HG03457 (cell line): ENCODE data around the gene DLL4.
"Not testable (repeated sequence)": the region's sequence is repeated elsewhere in the genome, so short reads cannot be mapped to it uniquely, and the experiment has no call there.

Experiments used
- ATAC-seq: cut with Tn5 transposase; IDR thresholded peaks from one replicate; pipeline ENCODE4 v1.9.1; 2021; ENCODE audit warnings: moderate number of reproducible peaks; ENCODE audit not compliant: unreplicated experiment

Gene DLL4

DNA sequence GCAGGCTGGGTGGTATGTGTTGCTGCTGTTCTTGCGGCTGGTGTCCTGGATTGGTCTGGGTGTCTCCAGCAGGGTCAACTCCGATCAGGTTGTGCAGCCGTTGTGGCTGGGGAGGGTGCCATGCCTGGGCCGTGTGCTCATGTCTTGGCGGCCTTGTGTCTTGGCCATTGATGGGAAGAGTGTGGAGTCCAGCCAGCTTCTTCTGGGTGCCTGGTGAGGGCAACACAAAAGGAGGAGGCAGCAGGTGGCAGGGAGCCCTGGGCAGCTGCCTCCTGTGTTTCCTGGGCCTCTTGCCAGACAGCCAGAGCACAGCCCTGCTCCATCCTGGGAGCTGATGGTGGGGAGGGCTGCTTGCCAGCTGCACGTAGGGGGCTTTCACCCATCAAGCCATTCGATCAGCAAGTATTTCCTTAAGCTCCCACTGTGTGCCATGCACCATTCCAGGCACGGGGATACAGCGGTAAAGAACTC is 28.5 kb downstream of the DLL4 start:
- no peak for ATAC-seq

DNA sequence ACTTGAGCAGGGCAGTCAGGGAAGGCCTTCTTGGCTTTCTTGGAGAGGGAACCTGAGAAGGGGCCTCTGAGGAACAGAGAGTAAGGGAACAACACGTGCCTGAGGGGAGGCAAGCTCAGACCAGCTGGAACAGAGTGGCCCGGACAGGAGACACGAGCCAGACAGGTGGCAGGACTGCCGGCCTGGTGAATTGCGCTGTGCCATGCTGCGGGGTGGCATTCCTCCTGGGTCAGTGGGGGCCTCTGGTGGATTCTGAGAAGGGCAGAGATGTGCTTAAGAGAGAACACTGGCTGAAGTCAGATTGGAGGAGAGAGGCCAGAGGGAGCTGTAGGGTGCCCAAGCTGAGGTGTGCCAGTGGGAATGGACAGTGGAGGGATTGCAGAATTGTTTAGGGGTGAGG is 29.0 kb downstream of the DLL4 start:
- ATAC-seq: no peak

DNA sequence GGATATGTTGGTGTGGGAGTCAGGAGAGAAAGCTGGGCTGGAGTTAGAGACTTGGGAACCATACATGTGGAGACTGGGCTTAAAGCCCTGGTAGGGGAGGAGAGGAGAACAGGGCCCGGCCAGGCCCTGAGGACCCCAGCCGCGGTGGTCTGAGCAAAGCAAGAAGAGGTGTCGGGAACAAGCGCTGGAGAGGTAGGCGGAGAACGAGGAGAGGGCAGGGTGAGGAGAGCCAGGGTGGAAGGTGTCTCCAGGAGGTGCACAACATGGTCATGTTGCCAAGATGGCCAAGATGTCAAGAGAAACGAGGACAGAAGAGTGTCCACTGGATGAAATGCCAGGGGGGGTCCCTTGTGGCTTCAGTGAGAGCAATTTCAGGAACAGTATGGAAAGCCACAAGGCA is 29.6 kb downstream of the DLL4 start:
- no peak for ATAC-seq

DNA sequence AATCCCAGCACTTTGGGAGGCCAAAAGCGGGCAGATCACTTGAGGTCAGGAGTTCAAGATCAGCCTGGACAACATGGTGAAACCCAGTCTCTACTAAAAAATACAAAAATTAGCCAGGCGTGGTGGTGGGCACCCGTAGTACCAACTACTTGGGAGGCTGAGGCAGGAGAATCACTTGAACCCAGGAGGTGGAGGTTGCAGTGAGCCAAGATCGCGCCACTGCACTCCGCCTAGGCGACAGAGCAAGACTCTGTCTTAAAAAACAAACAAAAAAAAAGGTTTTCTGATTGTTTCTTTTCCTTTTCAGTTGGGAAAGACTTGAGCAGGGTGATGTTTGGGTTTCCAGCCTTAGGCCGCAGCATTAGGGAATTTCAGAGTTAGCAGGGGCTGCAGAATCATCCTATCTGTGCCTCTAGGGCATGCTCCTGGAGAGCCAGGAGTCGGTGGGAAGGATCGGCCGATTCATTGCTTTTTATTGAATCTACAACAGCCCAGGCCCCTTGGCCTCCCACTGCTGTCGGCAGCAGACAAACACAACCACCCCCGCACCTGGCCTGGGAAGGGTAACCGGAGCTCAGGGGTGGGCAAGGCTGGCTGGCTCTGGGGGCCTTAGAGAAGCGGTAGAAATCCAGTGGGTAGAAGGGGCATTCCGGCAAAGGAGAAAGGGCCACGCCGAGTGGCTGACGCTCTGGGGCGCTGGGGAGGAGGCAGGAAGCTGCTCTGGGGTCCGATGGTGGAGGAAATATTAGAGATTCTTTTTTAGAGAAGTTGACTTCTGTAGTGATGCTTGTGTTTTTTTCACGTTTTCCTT is 30.4 kb downstream of the DLL4 start:
- no peak for ATAC-seq

DNA sequence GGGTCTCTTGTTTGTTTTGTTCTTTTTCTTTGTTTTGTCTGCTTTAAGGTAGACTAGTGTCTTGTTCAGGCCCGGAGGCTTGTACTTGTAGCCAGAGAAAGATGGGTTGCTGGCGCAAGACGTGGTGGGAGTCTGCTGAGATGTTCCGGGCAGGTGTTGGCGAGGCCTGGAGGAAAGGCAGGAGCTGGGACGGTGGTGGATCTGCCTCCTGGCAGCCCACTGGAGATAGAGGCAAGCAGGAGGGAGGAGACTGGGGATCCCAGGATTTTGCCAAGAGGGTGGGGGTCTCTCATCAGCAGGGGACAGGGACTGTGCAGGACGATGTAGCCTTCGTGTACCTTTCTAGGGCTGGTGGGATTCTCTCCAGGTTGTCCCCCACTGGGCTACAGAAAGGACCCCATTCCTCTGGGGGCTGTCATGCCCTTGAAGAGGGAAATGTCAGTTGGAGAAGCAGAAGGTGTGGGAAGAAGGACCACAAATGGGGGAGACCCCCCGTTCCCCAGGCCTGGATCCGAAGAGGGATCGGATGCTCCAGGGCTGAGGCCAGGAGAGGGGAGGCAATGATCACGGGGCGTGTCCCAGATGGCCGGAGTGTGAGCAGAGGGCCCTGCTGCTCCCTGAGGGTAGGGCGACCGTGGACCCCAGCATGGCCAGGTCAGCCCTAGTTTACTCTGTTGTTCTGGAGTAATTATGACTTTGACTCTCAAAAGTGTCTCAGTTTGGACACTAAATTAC is 31.2 kb downstream of the DLL4 start:
- no peak for ATAC-seq

DNA sequence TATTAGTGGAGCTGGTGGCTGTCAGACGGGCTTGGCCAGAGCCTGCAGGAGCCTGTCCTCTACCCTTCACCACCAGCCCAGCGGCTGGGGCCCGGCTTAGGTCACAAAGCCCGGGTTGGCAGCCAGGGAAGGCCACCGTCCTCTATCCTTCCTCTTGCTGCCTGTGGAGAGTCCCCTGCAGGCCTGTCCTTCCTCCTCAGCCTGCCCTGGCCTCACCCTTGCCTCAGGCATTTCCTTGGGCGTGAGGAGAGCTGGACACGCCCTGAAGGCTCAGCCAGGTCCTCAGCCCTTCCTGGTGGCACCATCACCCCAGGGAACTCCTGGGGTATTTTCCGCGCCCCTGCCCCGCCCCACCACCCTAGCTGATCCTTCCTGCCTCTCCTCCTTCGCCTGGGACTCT is 31.8 kb downstream of the DLL4 start:
- ATAC-seq: no peak

DNA sequence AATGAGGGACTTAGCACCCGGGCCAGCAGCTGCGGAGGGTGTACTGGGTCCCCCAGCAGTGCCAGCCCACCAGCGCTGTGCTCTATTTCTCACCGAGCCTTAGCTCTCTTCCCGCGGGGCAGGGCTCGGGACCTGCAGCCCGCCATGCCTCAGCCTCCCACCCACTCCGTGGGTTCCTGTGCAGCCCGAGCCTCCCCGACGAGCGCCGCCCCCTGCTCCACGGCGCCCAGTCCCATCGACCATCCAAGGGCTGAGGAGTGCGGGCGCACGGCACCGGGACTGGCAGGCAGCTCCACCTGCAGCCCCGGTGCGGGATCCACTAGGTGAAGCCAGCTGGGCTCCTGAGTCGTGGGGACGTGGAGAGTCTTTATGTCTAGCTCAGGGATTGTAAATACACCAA is 32.6 kb downstream of the DLL4 start:
- not testable (repeated sequence) for ATAC-seq

DNA sequence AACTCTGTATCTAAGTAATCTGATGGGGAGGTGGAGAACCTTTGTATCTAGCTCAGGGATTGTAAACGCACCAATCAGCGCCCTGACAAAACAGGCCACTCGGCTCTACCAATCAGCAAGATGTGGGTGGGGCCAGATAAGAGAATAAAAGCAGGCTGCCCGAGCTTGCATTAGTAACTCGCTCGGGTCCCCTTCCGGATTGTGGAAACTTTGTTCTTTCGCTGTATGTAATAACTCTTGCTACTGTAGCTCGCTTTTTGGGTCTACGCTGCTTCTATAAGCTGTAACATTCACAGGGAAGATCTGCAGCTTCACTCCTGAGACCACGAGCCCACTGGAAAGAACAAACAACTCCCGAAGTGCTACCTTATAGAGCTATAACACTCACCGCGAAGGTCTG is 33.2 kb downstream of the DLL4 start:
- ATAC-seq: not testable (repeated sequence)

DNA sequence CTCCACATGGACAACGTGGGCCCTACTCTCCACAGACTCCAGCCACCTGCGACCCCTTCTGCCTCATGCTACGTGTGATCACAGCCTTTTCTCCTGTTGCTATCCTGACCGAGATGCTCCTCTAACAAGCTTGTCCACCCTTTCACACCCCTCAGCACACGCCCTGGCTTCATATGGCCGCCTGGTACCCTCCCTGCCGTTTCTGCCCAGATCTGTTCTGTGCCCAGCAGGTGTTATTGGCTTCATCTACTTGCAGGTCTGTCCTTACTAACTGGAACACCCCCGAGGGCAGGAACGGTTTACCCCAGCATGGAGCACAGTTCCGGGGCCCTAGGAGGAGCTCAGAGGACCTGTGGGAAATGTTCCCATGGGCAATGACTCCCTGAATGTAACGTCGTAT is 34.1 kb downstream of the DLL4 start:
- ATAC-seq: no peak

DNA sequence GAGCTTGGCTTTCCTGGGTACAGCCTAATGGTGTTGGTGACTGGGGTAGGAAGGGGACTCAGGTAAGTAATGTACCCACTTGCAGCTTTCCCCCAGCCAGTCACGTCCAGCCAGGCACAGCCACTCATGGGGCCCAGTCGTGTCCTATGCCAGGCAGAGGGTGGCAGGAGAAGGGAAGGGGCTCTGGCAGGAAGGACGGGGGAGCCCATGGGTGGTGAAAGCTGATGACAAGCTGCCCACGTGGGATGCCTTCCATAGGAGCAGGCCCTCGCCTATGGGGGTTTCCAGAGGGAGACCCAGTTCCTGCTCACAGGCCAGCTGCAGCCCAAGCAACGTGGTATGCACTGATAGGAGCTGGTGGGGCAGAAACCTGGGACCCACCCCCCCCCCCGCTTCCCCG is 34.9 kb downstream of the DLL4 start:
- no peak for ATAC-seq

DNA sequence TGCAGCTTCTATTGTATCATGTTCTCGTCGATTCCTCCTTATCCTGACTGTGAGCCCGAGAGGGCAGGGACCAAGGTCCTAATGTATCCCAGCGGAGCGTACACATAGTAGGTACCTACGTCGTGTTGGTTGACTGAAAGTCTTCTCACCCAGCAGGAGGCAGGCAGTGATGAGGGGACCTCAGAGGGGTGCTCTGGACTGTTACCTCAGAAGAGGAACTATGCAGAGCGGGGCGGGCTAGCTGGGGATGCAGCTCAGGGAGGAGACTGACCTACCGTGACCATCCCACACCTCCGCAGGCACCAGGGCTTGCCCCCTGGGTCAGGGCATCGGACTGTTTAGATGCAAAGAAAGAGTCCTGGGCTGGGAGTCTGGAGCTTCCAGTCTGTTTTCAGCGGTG is 35.5 kb downstream of the DLL4 start:
- ATAC-seq: no peak

DNA sequence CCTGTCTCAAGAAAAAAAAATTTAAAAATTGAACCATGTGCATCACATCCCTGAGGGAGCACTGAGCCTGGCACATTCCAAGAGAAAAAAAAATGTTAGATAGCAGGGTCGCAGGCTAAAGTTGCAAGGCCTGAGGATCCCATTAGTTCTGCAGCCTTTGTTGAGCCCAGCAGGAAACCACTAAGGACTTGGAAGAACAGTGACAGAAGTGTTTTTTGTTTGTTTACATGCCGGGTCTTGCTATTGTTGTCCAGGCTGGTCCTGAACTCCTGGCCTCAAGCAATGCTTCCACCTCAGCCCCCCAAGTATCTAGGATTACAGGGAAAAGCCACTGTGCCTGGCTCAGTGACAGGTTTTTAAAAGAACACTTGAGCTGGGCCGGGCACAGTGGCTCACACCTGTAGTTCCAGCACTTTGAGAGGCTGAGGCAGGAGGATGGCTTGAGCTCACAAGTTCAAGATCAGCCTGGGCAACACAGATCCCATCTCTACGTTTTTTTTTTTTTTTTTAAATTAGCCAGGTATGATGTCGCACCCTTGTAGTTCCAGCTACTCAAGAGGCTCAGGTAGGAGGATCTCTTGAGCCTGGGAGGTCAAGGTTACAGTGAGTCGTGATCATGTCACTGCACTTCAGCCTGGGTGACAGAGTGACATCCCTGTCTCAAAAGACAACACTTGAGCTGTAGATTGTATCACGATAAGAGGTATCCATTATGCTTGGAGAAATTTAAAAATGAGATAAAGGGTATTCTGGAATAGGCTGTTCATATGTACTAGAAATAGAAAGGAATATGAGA is 39.3 kb downstream of the DLL4 start:
- ATAC-seq: no peak

DNA sequence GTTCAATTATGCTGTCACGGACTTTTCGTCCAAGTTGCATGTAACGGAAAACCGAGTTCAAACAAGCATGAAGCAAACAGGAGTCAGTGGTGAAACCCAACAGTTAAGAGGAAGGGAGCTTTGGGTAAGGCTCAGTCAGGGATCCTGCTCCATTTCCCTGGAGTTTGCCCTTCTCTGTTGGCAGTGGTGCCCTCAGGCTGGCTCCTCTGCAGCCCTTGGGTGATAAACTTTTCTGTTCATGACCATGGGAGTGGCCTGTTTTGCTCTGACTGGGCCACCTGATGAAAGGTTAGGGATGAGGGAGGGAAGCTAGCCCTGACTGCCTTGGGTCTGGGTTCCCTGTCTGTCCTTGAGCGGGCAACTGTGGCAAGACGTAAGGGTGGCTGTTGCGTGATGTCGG is 40.2 kb downstream of the DLL4 start:
- no peak for ATAC-seq

DNA sequence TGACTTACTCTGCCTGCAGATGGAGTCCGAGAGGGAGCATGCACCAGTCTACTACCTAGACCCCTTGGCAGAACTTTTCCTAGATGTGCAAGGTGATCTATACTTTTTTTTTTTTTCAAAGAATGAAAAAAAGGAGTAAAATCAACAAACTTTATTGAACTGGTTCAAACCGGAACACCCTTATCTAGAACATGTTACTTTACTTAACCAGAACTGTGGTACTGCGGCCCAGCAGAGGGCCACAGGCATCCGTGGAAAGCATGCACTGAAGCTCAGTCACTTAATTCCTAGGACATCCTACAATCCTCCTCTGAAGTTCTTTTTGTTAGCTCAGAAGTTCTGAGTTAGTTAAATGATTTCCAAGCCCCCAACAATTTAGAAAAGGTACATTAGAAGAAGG is 45.7 kb downstream of the DLL4 start:
- ATAC-seq: no peak

DNA sequence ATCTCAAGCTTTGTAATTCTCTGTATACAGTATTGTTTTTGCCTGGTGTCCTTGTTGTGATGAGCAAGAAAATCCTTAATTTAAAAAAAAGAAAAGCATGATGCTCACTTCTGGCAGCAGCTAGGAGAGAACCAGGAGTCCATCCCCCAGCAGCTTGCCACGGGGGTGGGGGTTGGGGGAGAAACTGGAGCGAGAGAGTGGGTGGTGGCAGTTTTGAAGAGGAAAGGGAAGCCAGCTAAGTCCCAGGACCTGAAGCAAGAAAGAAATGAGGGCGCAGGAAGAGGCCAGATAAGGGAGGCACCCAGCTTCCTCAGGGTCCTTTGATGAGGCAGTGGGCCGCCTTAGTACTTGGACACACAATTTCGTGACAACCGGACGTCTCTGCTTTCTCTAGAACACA is 47.7 kb downstream of the DLL4 start:
- no peak for ATAC-seq

DNA sequence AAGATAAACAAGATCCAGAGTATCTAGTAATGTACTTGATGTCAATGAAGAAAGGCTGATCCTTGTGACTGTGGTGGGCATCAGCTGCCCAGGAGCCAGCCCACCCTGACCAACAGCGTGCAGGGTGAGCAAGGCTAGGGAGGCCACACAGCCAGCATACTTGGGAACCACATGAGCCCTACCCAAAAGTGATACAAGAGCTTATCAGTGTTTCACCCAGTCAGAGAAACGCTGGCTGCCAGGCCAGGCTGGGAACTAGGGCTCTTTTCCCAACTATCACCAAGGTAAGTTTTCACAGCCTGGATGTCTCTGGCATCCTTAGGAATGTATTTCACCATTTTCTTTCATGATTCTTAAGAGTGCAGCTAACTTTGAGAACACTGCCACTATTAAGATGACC is 49.0 kb downstream of the DLL4 start:
- ATAC-seq: no peak

DNA sequence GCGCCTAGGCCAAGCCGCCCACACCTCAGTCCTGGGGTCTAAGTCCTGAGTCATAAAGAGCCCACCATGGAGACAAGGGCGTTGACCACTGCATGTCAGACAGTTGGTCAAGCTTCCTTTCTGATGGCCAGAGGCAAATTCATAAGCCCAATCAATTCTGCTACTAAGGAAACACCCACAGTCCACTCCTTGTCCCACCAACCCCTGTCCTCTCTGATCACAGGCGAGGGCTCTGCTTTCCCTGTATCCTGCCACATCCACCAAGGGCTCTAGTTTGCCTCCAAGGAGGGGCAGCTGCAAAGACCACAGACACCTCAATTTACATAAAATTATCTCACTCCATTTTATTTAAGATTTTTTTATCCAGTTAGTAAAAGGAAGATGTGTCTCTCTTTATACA is 49.4 kb downstream of the DLL4 start:
- no peak for ATAC-seq

DNA sequence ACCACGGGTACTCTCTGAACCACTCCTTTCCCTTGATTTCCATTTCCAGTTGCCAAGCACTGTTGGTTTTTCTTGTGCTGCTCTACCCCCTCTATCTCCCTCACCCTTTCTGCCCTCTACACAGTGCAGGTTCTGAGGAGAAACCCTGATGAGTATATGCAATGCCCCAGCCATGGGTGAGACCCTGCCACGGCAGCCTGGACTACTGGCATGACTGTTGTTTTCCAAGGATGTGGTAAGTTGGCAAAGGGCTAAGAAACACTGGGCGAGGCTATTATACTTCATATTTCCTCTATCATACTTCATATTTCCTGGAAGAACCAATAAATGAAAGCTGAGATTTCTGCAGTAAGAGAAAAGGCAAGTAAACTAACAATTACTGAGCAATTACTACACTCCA is 52.0 kb downstream of the DLL4 start:
- ATAC-seq: no peak

DNA sequence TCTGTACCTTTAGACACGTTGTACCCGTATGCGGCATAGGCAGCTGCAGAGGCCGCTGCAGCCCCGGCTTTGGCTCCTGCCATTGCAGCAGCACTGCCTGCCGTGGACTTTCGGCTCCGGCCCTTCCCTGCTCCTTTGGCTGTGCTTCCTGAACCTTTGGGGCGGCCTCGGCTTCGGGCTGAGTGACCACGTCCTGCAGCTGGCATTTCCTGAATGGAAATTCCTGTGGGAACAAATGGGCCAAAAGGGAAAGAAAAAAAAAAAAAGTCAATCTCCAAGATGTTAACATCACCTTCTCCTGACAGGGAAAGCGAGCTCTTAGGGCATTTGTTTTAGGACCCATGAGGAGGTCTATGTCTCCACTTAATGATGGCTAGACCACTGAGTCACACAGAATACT is 53.7 kb downstream of the DLL4 start:
- ATAC-seq: no peak

DNA sequence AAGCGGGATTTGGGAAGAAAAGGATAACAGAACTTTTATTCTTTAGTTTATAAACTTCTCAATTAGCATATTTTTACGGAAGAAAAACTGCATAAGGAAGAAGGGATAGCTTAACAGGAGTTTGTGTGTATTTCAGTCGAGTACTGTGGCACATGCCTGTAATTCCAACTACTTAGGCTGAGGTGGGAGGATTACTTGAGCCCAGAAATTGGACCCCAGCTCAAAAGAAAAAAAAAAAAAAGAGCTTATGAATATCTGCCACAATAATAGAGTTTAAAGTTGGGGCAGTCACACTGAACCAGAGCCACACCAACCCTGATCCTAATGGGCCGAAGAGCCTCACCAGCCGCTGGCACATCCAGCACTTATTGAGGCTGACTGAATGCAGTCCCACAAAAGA is 55.3 kb downstream of the DLL4 start:
- ATAC-seq: no peak

DNA sequence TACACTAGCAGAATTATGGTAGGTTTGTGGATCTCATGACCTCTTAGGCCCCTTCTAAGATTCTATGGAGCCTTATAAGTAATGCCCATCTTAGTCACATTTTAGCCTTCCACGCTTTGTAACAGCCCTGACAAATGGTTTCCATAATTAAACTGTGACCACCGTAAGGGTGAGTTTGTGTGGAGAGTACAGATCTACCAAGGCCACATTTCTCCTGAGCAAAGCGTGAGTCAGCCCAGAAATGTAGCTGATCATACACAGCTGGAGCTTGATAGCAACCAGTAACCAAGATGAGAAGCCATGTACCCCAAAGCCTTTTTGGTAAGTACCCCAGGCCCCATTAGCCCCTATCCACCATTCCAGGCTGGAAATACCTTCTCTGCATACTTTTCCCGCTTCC is 55.8 kb downstream of the DLL4 start:
- ATAC-seq: no peak
